ENCODE results near the gene RAB33B.

The RAB33B gene

DNA sequence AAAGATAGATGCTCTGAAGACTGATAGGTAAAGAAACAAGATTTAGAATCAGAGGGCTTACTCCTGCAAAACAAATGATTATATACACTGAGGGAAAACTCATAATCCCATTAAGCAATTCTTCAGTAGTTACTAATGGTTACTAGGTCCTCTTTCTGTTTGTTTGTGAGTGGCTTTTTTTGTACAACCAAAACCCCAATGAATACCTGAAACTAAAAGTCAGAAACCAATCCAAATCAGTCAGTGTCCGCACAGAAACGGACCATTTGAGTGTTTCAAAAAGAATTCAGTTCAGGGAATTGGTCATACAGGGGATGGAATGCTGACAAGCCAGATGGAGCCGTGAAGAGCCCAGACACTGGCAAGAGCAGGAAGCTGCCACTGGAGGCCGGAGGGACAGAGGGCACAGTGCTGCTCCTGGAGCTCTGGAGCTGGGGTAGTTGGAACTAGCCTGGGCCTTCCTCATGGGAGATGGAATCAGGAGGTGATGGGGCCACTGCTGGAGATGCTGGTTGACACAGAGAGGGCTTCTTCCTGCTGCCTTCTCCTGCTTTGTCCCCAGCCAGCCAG is 70.2 kb downstream of the RAB33B start:
- H3K36me3 ChIP-seq (ENCODE audit: control insufficient read depth in 2 of 2, insufficient read depth in 1 of 2, low read length in 2 of 2): peaks cover 19 to 84% of the 10 kb centered on the region in 2 experiments
- no peak overlapping the region for H3K27ac ChIP-seq (ENCODE audit: extremely low read depth, low read depth, low read length)
- H3K9me3 ChIP-seq (ENCODE audit: control insufficient read depth, insufficient read depth, low read depth, low read length): no peaks in the 10 kb centered on the region
- ChIA-PET CTCF (no interaction called here), POLR2A (no interaction called here)
- no peak overlapping the region for H3K4me3 ChIP-seq (ENCODE audit: low read depth, low read length)
- TF ChIP-seq ZNF707 (tag by site-specific recombination; IDR thresholded peaks at IDR 0.05): no peak
- TF ChIP-seq, protein P1, sequence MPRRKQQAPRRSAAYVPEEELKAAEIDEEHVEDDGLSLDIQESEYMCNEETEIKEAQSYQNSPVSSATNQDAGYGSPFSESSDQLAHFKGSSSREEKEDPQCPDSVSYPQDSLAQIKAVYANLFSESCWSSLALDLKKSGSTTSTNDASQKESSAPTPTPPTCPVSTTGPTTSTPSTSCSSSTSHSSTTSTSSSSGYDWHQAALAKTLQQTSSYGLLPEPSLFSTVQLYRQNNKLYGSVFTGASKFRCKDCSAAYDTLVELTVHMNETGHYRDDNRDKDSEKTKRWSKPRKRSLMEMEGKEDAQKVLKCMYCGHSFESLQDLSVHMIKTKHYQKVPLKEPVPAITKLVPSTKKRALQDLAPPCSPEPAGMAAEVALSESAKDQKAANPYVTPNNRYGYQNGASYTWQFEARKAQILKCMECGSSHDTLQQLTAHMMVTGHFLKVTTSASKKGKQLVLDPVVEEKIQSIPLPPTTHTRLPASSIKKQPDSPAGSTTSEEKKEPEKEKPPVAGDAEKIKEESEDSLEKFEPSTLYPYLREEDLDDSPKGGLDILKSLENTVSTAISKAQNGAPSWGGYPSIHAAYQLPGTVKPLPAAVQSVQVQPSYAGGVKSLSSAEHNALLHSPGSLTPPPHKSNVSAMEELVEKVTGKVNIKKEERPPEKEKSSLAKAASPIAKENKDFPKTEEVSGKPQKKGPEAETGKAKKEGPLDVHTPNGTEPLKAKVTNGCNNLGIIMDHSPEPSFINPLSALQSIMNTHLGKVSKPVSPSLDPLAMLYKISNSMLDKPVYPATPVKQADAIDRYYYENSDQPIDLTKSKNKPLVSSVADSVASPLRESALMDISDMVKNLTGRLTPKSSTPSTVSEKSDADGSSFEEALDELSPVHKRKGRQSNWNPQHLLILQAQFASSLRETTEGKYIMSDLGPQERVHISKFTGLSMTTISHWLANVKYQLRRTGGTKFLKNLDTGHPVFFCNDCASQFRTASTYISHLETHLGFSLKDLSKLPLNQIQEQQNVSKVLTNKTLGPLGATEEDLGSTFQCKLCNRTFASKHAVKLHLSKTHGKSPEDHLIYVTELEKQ (tag by site-specific recombination; IDR thresholded peaks at IDR 0.05; ENCODE audit: borderline replicate concordance): no peak
- no peak for TF ChIP-seq WT1 (tag by site-specific recombination; IDR thresholded peaks at IDR 0.05)
- TF ChIP-seq ZNF624 (tag by site-specific recombination; IDR thresholded peaks at IDR 0.05): no peak
- no peak for TF ChIP-seq GLIS2 (tag by site-specific recombination; IDR thresholded peaks at IDR 0.05)
- no peak for TF ChIP-seq ZNF248 (tag by site-specific recombination; IDR thresholded peaks at IDR 0.05)
- TF ChIP-seq, protein P2, sequence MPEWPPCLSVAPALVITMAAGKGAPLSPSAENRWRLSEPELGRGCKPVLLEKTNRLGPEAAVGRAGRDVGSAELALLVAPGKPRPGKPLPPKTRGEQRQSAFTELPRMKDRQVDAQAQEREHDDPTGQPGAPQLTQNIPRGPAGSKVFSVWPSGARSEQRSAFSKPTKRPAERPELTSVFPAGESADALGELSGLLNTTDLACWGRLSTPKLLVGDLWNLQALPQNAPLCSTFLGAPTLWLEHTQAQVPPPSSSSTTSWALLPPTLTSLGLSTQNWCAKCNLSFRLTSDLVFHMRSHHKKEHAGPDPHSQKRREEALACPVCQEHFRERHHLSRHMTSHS (tag by site-specific recombination; IDR thresholded peaks at IDR 0.05): no peak
- TF ChIP-seq, protein P3, sequence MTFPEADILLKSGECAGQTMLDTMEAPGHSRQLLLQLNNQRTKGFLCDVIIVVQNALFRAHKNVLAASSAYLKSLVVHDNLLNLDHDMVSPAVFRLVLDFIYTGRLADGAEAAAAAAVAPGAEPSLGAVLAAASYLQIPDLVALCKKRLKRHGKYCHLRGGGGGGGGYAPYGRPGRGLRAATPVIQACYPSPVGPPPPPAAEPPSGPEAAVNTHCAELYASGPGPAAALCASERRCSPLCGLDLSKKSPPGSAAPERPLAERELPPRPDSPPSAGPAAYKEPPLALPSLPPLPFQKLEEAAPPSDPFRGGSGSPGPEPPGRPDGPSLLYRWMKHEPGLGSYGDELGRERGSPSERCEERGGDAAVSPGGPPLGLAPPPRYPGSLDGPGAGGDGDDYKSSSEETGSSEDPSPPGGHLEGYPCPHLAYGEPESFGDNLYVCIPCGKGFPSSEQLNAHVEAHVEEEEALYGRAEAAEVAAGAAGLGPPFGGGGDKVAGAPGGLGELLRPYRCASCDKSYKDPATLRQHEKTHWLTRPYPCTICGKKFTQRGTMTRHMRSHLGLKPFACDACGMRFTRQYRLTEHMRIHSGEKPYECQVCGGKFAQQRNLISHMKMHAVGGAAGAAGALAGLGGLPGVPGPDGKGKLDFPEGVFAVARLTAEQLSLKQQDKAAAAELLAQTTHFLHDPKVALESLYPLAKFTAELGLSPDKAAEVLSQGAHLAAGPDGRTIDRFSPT (tag by site-specific recombination; IDR thresholded peaks at IDR 0.05): no peak
- TF ChIP-seq, protein P4, sequence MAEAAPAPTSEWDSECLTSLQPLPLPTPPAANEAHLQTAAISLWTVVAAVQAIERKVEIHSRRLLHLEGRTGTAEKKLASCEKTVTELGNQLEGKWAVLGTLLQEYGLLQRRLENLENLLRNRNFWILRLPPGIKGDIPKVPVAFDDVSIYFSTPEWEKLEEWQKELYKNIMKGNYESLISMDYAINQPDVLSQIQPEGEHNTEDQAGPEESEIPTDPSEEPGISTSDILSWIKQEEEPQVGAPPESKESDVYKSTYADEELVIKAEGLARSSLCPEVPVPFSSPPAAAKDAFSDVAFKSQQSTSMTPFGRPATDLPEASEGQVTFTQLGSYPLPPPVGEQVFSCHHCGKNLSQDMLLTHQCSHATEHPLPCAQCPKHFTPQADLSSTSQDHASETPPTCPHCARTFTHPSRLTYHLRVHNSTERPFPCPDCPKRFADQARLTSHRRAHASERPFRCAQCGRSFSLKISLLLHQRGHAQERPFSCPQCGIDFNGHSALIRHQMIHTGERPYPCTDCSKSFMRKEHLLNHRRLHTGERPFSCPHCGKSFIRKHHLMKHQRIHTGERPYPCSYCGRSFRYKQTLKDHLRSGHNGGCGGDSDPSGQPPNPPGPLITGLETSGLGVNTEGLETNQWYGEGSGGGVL (tag by site-specific recombination; IDR thresholded peaks at IDR 0.05): no peak
- H3K4me1 ChIP-seq (ENCODE audit: control insufficient read depth, insufficient read depth, low read length): no peaks in the 10 kb centered on the region

DNA sequence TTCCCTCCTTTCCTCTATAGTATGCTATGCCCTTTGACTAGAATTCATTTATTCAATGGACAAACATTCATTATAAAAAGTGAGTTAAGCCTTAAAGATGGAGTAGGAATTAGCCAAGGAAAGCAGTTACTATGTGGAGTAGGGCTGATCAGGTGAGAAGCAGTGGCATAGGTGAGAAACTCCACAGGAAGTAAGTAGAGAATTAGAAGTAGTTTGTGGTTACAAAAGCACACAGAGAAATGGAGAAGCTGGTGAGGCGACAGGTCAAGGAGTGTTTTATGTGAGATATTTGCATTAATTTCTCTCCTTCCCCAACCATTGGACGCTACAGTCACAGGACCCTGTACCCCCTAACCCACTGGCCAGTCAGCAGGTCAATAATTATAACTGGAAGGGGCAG is 71.5 kb downstream of the RAB33B start:
- Histone ChIP-seq H3K4me3 (ENCODE audit: low read depth, low read length) (no peak overlapping the region), H3K27ac (ENCODE audit: extremely low read depth, low read depth, low read length) (no peak overlapping the region), H3K9me3 (ENCODE audit: control insufficient read depth, insufficient read depth, low read depth, low read length) (no peaks in the 10 kb centered on the region), H3K4me1 (ENCODE audit: control insufficient read depth, insufficient read depth, low read length) (no peaks in the 10 kb centered on the region), H3K36me3 (ENCODE audit: control insufficient read depth in 2 of 2, insufficient read depth in 1 of 2, low read length in 2 of 2) (peaks cover 19 to 72% of the 10 kb centered on the region in 2 experiments)
- POLR2A ChIA-PET: no interaction called here
- CTCF ChIA-PET: interaction anchor here (0.9 to 1.1 kb wide), 2 partner anchors 10 to 15 kb away, joined by 3 read pairs; no protein-coding TSS in a partner anchor
- TF ChIP-seq ZNF214 (tag by site-specific recombination; IDR thresholded peaks at IDR 0.05; ENCODE audit: borderline replicate concordance): no peak
- no peak for TF ChIP-seq ZNF600 (tag by site-specific recombination; IDR thresholded peaks at IDR 0.05)
- TF ChIP-seq, protein P5, sequence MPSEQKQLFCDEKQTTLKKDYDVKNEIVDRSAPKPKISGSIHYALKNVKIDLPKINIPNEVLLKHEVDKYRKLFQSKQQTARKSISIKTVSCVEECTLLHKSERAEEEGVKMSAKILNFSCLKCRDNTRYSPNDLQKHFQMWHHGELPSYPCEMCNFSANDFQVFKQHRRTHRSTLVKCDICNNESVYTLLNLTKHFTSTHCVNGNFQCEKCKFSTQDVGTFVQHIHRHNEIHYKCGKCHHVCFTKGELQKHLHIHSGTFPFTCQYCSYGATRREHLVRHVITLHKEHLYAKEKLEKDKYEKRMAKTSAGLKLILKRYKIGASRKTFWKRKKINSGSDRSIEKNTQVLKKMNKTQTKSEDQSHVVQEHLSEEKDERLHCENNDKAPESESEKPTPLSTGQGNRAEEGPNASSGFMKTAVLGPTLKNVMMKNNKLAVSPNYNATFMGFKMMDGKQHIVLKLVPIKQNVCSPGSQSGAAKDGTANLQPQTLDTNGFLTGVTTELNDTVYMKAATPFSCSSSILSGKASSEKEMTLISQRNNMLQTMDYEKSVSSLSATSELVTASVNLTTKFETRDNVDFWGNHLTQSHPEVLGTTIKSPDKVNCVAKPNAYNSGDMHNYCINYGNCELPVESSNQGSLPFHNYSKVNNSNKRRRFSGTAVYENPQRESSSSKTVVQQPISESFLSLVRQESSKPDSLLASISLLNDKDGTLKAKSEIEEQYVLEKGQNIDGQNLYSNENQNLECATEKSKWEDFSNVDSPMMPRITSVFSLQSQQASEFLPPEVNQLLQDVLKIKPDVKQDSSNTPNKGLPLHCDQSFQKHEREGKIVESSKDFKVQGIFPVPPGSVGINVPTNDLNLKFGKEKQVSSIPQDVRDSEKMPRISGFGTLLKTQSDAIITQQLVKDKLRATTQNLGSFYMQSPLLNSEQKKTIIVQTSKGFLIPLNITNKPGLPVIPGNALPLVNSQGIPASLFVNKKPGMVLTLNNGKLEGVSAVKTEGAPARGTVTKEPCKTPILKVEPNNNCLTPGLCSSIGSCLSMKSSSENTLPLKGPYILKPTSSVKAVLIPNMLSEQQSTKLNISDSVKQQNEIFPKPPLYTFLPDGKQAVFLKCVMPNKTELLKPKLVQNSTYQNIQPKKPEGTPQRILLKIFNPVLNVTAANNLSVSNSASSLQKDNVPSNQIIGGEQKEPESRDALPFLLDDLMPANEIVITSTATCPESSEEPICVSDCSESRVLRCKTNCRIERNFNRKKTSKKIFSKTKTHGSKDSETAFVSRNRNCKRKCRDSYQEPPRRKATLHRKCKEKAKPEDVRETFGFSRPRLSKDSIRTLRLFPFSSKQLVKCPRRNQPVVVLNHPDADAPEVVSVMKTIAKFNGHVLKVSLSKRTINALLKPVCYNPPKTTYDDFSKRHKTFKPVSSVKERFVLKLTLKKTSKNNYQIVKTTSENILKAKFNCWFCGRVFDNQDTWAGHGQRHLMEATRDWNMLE (tag by site-specific recombination; conservative IDR thresholded peaks at IDR 0.05; ENCODE audit: low read depth): no peak
- no peak for TF ChIP-seq ZNF423 (tag by site-specific recombination; IDR thresholded peaks at IDR 0.05)
- no peak for TF ChIP-seq OSR2 (tag by site-specific recombination; IDR thresholded peaks at IDR 0.05)
- no peak for TF ChIP-seq ZNF626 (tag by site-specific recombination; IDR thresholded peaks at IDR 0.05)
- TF ChIP-seq, protein P1 (tag by site-specific recombination; IDR thresholded peaks at IDR 0.05; ENCODE audit: borderline replicate concordance): no peak
- no peak for TF ChIP-seq ZNF174 (tag by site-specific recombination; IDR thresholded peaks at IDR 0.05)
- no peak for TF ChIP-seq RBAK (tag by site-specific recombination; IDR thresholded peaks at IDR 0.05)
